HepG2 (cell line): ENCODE results near the gene EMC9. TPM values are rescaled to one million over a fixed set of nuclear protein-coding genes. Genes with fewer than 3 reads are reported as not detected.
A peak's percentile ranks its signal among the peaks of the same experiment; 100 is the strongest.

ENCODE experiments used
- ATF3 ChIP-seq: sonication (generic); formaldehyde crosslinking; IDR thresholded peaks from 2 replicates; pipeline ENCODE4 v1.4.0; 2020; ENCODE audit warnings: missing genetic modification reagents
- BORCS8-MEF2B ChIP-seq: sonication (generic); formaldehyde crosslinking; IDR thresholded peaks from 2 replicates; pipeline ENCODE4 v1.8.0; 2022; ENCODE audit warnings: mild to moderate bottlenecking, missing genetic modification reagents
- CEBPG ChIP-seq: IDR thresholded peaks from 2 replicates; pipeline ENCODE4 v1.6.1; 2016
- HNRNPUL1 ChIP-seq: fragments of 200-400 bp; formaldehyde crosslinking; IDR thresholded peaks from 2 replicates; pipeline ENCODE4 v1.6.1; 2017; ENCODE audit warnings: low read depth, mild to moderate bottlenecking, low read length, moderate library complexity
- KLF12 ChIP-seq: sonication (generic); formaldehyde crosslinking; IDR thresholded peaks from 2 replicates; pipeline ENCODE4 v1.4.0; 2020; ENCODE audit warnings: missing genetic modification reagents, borderline replicate concordance
- LBX2 ChIP-seq: sonication (generic); formaldehyde crosslinking; IDR thresholded peaks from 2 replicates; pipeline ENCODE4 v1.5.0; 2020; ENCODE audit warnings: missing genetic modification reagents, mild to moderate bottlenecking, borderline replicate concordance
- MTA1 ChIP-seq: sonication (generic); formaldehyde crosslinking; IDR thresholded peaks from 2 replicates; pipeline ENCODE4 v1.4.0; 2020; ENCODE audit warnings: missing genetic modification reagents, mild to moderate bottlenecking, borderline replicate concordance
- MYC ChIP-seq: sonication (generic); formaldehyde crosslinking; IDR thresholded peaks from 2 replicates; pipeline ENCODE4 v1.9.0; 2021; ENCODE audit warnings: missing genetic modification reagents, borderline replicate concordance
- MYNN ChIP-seq: sonication (generic); formaldehyde crosslinking; IDR thresholded peaks from 2 replicates; pipeline ENCODE4 v1.4.0; 2020; ENCODE audit warnings: mild to moderate bottlenecking, low read depth, missing genetic modification reagents
- SNAPC4 ChIP-seq: sonication (generic); formaldehyde crosslinking; IDR thresholded peaks from 2 replicates; pipeline ENCODE4 v1.4.0; 2020; ENCODE audit warnings: mild to moderate bottlenecking, missing genetic modification reagents
- TBX3 ChIP-seq: fragments of 450-650 bp; IDR thresholded peaks from 2 replicates; pipeline ENCODE4 v1.6.1; 2017; ENCODE audit warnings: antibody characterized with exemption, mild to moderate bottlenecking, inconsistent platforms, borderline replicate concordance
- TEAD3 ChIP-seq: optimal IDR thresholded peaks from 2 replicates; pipeline ENCODE3; 2016; ENCODE audit warnings: borderline replicate concordance
- ZNF232 ChIP-seq: sonication (generic); formaldehyde crosslinking; IDR thresholded peaks from 2 replicates; pipeline ENCODE4 v1.4.0; 2020; ENCODE audit warnings: missing genetic modification reagents, borderline replicate concordance
- ZNF251 ChIP-seq: sonication (generic); formaldehyde crosslinking; IDR thresholded peaks from 2 replicates; pipeline ENCODE4 v1.9.0; 2021; ENCODE audit warnings: mild to moderate bottlenecking, missing genetic modification reagents
- ZNF570 ChIP-seq: sonication (generic); formaldehyde crosslinking; IDR thresholded peaks from 2 replicates; pipeline ENCODE4 v1.4.0; 2020; ENCODE audit warnings: mild to moderate bottlenecking, missing genetic modification reagents, borderline replicate concordance
- ZNF678 ChIP-seq: sonication (generic); formaldehyde crosslinking; IDR thresholded peaks from 2 replicates; pipeline ENCODE4 v1.4.0; 2020; ENCODE audit warnings: mild to moderate bottlenecking, missing genetic modification reagents
- polyA plus RNA-seq, 8 experiments: library from polyadenylated mRNA; depleted of rRNA in 3 of 8; stranded (reverse) in 7 of 8; unstranded in 1 of 8; fragments of >200 nt; fragmentation: Illumina TruSeq in 4 of 8; extraction: Trizol in 4 of 8; gene quantifications; 2 replicates each; pipeline versions ENCODE4 v1.2.1 to v1.2.3, GENCODE V29; 2011 to 2016; ENCODE audit warnings: low read depth in 4 of 8, missing spikeins in 1 of 8, mixed read lengths in 1 of 8; ENCODE audit not compliant: insufficient read depth in 1 of 8
- total RNA-seq, 5 experiments: library from RNA; depleted of rRNA; stranded (reverse); fragments of >200 nt; fragmentation: Illumina TruSeq; extraction: Trizol; gene quantifications; 2 replicates each; pipeline ENCODE4 v1.2.3, GENCODE V29; 2016; ENCODE audit warnings: low read depth in 1 of 5
- TF ChIP-seq, protein P1 (sequence below): IDR thresholded peaks from 2 replicates; pipeline ENCODE4 v1.6.1; 2016; ENCODE audit warnings: low read depth, borderline replicate concordance
- TF ChIP-seq, protein P2 (sequence below): sonication (generic); formaldehyde crosslinking; IDR thresholded peaks from 2 replicates; pipeline ENCODE4 v1.4.0; 2020; ENCODE audit warnings: mild to moderate bottlenecking, missing genetic modification reagents
- TF ChIP-seq, protein P3 (sequence below): sonication (generic); formaldehyde crosslinking; conservative IDR thresholded peaks from 2 replicates; pipeline ENCODE4 v1.8.0; 2022; ENCODE audit warnings: low read depth, missing genetic modification reagents

Gene EMC9
- total and polyA plus RNA-seq, 2 of the 13 experiments (the other 11 are each of a cell fraction or from before 2014, with no cell fraction given): 60.5 to 78.7 TPM

- TF ChIP-seq SNAPC4 (CRISPR knock-in tag) (no peak), ZNF570 (no peak), HNRNPUL1 (no peak), TEAD3 (CRISPR knock-in tag) (peak; percentile 64), ZNF232 (CRISPR knock-in tag) (no peak; the same call in 1 of the 2 replicates), KLF12 (no peak), ZNF678 (CRISPR knock-in tag) (no peak), LBX2 (CRISPR knock-in tag) (0 out of 2 replicates have a peak, but pooled peaks have one; percentile 58), ZNF251 (CRISPR knock-in tag) (no peak), CEBPG (CRISPR knock-in tag) (0 out of 2 replicates have a peak, but pooled peaks have one; percentile 5), MYNN (CRISPR knock-in tag) (0 out of 2 replicates have a peak, but pooled peaks have one; percentile 62), ATF3 (CRISPR knock-in tag) (peak; percentile 45; the same call in 1 of the 2 replicates), MTA1 (peak; percentile 41; the same call in 1 of the 2 replicates), TBX3 (no peak), BORCS8-MEF2B (CRISPR knock-in tag) (0 out of 2 replicates have a peak, but pooled peaks have one; percentile 81), MYC (CRISPR knock-in tag) (0 out of 2 replicates have a peak, but pooled peaks have one; percentile 26)
- TF ChIP-seq, protein P1, sequence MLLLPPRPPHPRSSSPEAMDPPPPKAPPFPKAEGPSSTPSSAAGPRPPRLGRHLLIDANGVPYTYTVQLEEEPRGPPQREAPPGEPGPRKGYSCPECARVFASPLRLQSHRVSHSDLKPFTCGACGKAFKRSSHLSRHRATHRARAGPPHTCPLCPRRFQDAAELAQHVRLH (CRISPR knock-in tag): 0 out of 2 replicates have a peak, but pooled peaks have one; percentile 23
- TF ChIP-seq, protein P2, sequence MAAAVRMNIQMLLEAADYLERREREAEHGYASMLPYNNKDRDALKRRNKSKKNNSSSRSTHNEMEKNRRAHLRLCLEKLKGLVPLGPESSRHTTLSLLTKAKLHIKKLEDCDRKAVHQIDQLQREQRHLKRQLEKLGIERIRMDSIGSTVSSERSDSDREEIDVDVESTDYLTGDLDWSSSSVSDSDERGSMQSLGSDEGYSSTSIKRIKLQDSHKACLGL (CRISPR knock-in tag): peak; percentile 43; the same call in 1 of the 2 replicates
- TF ChIP-seq, protein P3, sequence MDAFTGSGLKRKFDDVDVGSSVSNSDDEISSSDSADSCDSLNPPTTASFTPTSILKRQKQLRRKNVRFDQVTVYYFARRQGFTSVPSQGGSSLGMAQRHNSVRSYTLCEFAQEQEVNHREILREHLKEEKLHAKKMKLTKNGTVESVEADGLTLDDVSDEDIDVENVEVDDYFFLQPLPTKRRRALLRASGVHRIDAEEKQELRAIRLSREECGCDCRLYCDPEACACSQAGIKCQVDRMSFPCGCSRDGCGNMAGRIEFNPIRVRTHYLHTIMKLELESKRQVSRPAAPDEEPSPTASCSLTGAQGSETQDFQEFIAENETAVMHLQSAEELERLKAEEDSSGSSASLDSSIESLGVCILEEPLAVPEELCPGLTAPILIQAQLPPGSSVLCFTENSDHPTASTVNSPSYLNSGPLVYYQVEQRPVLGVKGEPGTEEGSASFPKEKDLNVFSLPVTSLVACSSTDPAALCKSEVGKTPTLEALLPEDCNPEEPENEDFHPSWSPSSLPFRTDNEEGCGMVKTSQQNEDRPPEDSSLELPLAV (CRISPR knock-in tag): no peak
Measured at GRCh38 chr14:24096545-24097181, 44.7 kb downstream of the EMC9 start (continued).
